ENCODE data around the gene POLA2.
"Not testable (repeated sequence)": the region's sequence is repeated elsewhere in the genome, so short reads cannot be mapped to it uniquely, and the experiment has no call there.

The POLA2 gene

DNA sequence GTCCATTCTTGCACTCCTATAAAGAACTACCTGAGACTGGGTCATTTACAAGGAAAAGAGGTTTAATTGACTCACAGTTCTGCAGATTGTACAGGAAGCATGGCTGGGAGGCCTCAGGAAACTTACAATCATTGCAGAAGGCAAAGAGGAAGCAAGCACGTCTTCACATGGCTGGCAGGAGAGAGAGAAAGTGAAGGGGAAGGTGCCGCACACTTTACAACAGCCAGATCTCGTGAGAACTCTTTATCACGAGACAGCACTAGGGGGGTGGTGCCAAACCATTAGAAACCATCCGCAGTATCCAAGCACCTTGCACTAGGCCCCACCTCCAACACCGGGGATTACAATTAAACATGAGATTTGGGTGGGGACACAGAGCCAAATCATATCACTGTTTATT lies 19.4 kb upstream of the POLA2 start:
- DNase-seq, result no peak

- no peak for DNase-seq
Observed at GRCh38 chr11:65243797-65244196, 18.0 kb upstream of the POLA2 start.

- DNase-seq, result not testable (repeated sequence)
Observed at GRCh38 chr11:65245046-65245445, 16.7 kb upstream of the POLA2 start.

DNA sequence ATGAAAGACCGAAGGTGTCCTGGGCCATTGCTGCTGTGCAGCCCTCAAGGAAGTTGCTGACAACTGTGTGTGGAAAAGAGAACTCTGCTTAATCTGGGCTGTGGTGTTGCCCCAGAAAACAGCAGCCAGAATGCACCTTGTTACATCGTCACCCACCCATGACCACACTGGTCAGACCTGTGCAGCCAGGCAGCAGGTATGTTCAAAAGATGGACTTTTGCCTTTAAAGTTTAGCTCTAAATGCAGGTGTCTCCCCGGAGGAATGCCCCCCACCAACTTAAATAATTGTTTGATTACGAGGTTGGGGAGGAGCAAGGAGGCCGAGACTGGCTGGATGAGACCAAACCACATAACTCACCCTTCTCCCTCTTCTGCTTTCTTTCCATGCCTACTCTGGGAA lies 15.3 kb upstream of the POLA2 start:
- no peak for DNase-seq

GRCh38 chr11:65248184-65248710 lies 13.5 kb upstream of the POLA2 start:
- DNase-seq, result not testable (repeated sequence)

DNA sequence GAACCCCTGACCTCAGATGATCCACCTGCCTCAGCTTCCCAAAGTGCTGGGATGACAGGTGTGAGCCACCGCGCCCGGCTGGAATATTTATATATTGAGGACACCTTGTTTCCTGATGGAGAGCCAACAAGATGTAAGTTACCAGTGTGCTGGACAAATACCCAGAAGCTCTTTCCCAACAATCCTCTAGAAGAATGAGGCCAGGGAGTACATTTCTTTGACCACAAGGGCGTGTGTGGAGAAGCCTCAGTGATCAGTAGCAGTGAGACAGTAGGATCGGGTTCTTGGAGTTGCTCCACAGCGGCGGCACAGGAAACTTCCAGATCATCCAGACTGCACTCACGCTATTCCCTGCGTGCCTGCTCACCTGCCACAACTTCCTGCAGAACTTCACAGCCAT lies 10.3 kb upstream of the POLA2 start:
- no peak for DNase-seq

DNA sequence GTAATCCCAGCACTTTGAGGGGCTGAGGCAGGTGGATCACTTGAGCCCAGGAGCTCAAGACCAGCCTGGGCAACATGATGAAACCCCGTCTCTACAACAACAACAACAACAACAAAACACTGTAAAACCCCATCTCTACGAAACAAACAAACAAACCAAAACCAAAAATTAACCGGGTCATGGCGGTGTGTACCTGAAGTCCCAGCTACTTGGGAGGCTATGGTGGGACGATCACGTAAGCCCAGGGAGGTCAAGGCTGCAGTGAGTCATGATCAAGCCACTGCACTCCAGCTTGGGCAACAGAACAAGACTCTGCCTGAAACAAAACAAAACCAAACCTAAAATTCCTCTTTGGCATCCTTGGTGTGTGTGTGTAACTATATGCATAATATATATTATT lies 7.0 kb upstream of the POLA2 start:
- no peak for DNase-seq

GRCh38 chr11:65258988-65259387 lies 2.8 kb upstream of the POLA2 start:
- no peak for DNase-seq

GRCh38 chr11:65260302-65260701 lies 1.5 kb upstream of the POLA2 start:
- DNase-seq, result no peak

DNA sequence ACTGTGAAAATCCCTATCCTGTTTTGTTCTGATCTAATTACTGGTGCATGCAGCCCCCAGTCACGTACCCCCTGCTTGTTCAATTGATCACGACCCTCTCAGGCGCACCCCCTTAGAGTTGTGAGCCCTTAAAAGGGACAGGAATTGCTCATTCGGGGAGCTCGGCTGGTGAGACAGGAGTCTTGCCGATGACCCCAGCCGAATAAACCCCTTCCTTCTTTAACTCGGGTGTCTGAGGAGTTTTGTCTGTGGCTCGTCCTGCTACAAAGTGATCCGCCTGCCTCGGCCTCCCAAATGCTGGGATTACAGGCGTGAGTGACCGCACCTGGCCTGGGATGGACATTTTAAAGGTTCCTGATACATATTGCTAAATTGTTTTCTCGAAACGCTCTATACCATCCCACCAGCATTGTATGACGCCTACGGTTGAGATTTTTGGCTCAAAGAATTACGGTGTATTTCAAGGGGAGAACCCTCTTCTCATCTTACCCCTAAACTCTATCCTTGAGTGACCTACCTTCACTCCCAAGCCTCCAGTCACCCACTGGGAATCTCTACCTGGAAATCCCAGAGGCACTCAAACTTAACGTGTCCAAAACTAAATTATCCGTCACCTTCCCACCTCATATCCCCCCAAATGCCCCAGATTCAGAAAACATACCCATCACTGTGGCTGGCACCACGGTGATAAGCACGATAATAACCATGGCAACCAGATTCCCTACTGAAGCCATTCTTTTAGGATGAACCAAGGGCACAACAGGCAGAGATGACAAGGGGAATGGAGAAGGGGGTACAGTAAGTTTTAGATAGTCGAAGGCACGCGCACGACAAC lies 789 bp upstream of the POLA2 start:
- DNase-seq, result no peak

DNA sequence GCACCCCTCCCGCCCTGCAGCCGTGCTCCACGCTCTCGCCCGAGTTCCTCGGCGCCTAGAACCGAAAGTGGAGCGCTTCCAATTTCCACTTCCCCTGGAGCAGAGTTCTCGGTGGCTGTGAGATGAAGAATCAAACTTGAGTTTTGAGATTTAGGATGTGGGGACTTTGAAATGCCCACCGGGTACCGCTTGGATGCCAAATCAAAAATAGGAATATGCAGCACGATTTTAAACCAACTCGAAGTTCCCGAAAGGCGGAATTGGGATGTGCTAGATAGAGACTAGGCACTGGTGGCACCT lies 569 bp downstream of the POLA2 start:
- peak in 1 of 2 donors; percentile 22 for DNase-seq

- DNase-seq, result no peak
Observed at GRCh38 chr11:65262776-65263175, 1.0 kb downstream of the POLA2 start.

DNA sequence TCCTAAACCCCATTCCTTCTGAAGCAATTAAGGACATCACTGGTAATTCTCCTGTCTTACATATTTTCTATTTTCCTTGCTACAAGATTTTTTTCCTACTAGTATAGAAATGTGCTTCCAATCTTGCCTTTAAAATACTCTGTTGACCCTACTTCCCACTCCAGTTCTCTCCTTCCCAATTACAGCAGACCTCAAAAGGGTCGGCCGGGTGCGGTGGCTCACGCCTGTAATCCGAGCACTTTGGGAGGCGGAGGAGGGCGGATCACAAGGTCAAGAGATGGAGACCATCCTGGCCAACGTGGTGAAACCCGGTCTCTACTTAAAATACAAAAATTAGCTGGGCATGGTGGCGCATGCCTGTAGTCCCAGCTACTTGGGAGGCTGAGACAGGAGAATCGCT lies 3.0 kb downstream of the POLA2 start:
- not testable (repeated sequence) for DNase-seq

DNA sequence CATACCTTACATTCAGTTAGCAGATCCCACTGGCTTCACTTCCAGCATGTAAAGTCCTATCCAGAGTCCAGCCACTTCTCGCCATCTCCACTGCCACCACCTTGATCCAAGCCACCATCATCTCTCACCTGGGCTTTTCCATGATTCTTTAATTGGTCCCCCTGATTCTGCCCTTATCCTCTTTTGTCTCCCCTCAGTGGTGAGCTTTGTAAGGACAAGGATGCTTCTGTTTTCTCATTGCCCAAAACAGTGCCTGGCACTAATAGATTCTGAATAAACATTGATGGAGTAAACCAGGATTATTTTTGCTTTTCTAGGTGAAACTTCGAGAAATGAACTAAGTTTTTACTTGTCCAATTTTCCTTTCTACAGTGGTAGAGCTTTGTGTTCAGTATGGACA lies 4.4 kb downstream of the POLA2 start:
- no peak for DNase-seq

DNA sequence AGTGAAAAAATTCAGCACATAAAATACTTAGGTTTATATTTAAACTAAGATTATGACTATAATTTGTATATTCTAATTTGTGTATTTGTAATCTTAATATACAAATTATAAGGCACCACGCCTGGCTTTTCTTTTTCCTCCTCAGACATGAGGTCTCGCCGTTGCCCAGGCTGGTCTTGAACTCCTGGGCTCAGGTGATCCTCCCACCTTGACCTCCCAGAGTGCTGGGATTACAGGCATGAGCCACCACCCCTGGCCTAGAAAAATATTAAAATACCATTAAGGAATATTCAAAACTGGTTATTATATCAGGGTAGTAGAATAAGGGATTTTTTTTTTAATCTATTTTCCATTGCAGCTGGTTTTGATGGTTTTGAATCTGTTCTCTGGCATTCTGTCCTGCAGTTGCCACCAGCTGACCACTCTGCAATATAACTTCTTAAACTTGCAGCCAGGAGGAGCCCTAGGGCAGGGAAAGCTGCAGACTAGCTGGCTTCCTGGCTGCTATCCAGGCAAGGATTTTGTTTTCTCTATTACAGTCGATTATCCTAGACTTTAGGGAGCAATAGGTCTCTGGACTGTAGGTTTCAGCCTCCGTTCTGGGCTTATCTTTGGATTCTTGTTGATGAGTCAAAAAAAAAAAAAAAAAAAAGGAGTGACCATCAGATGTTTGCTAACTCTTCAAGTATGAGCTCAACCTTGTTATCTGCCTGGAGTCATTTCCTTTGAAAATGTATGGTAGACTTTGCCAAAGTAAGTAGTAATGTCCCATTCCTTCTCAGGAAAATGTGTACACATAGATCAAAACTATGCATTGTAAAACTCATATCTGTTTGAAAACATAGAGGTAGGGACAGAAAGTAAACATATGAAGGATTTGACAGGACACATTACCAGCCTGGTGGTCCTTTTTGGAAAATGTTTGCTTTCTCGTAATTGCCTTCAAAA lies 13.2 kb downstream of the POLA2 start:
- DNase-seq, result peak; percentile 11 to 51

DNA sequence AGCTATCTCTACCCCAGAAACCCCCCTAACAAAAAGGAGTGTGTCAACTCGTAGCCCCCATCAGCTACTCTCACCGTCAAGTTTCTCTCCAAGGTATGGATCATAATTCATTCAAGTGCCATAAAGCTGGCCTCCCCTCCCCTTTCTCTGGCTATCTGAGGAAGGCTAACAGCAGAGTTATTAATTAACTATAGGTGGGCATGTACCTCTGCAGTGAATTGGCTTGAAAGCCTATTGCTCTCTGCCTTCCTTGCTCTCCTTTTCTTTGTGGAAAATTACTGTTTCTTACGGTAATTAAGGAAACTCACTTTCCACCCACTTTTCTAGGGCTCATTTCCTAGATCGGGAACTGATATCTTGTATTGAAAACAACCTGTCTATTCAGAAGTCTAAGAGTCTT lies 14.1 kb downstream of the POLA2 start:
- no peak for DNase-seq

DNA sequence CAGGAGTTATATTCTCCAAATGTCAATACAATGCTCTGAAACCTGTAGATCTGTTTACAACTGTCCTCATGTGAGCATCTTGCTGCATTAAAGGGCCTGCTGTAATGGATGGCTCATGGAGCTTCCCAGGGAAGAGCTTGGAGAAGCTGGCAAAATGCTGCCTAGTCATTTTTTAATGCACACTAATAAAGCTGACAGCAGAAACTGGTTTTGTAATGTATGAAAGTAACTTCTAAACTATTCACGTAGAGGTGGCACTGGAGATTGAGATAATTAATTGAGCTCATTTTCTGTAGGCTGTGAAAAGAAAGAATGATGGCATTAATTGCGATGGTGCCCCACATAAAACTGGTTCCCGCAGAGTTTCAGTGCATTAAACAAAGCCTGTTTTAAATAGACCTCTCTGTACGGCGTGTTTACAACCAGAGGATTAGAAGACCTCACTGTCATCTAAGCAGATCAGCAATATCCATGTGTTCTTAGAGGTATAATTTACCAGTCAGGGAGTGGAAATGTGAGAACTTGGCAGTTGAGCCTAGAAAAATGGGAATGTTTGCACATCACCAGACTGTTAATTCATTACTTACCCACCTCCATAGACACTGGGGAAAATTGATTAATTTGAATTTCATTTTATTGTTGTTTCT lies 16.0 kb downstream of the POLA2 start:
- no peak for DNase-seq

GRCh38 chr11:65278356-65278755 lies 16.6 kb downstream of the POLA2 start:
- DNase-seq, result no peak

GRCh38 chr11:65279279-65279678 lies 17.5 kb downstream of the POLA2 start:
- no peak for DNase-seq

DNA sequence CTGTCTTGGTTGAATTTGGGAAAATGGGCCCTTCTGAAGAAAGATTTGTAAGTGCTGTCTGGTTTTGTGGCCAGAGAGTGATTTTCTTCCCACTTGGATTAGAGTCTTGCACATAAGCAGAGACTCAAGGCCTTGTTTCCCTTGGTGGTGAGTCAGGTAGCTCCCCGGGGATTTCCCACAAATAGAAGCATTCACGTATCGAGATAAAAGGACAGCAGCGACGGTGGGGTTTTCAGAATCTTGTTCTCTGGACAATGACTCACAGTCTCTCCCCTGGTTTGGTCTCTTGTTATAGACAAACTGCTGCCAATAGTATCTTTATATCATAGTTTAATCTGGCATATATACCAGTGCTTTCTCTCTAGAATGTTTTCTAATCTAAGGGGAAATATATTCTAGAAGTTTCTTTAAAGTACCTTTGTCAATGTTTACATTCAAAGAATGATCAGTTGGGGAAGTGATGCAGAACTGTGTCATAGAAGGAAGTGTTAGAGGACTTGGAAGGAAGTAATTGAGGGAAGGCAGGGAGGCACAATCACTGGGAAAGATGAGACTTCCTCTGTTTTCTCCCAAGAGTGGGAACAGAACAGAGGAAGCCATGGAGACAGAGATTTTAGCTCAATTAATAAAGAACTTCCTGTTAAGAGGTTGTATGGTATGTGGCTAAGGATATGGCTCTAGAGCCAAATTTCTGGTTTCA lies 18.1 kb downstream of the POLA2 start:
- no peak for DNase-seq

DNA sequence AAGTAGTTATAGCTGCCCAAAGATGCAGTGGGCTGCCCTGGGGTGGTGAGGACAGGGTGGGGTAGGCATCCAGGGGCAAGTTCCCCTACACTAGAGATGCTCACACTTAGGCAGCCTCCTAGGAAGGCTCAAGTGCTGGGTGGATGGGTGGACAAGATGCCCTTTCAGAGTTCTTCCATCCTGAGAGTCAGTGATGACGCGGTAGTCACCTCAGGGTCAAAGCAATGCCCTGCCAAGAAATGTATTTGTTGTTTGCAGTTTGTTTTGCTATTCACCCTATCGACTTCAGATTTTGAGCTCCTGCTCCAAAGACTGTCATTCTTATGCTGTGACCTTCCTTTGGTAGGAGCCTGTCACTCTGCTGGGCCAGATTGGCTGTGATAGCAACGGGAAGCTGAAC lies 18.9 kb downstream of the POLA2 start:
- no peak for DNase-seq

DNA sequence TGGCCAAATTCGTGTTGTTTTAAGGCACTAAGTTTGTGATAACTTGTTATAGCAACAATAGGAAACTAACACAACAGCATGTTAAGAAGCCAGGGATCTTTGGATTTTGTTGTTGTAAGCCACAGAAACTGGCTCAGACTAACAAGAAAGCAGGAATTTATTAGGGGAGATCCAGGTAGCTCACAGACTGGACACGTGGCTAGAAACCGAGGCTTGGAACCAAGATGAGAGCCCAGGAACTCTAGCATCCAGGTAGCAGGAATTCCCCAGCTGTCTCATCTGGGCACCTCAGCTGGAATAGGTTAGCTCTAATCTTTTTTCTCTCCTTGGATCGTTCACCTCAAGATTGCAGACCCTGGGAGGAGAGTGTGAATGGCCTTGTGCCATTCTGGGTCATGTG lies 24.9 kb downstream of the POLA2 start:
- no peak for DNase-seq

DNA sequence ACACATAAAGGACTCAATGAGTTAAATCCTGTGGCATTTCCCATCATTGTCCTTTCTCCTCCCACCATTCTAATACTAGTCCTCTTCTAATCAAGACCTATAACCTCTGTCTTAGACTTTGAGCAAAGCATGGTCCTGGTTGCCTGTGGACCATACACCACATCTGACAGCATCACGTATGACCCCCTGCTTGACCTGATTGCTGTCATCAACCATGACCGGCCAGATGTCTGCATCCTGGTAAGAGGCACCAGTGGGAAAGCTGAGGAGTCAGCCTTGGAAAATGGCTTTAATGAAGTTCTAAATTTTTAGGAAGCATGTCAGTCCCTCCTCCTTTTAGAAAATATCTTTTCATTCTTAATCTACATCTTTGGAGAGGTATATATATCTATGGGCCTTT lies 25.8 kb downstream of the POLA2 start:
- no peak for DNase-seq

Data from bone marrow (tissue), 2 donors.